GM23248 (cell line): Measurements from ENCODE around the gene SF3A1.

Experiments
- EZH2 ChIP-seq: fragments of 200-600 bp; sonication (generic); IDR thresholded peaks from 2 replicates; pipeline ENCODE4 v1.6.1; 2018; ENCODE audit warnings: antibody characterized with exemption, mild to moderate bottlenecking; ENCODE audit not compliant: insufficient read depth, poor library complexity, severe bottlenecking
- EZH2phosphoT487 ChIP-seq: fragments of 200-600 bp; sonication (generic); IDR thresholded peaks from 2 replicates; pipeline ENCODE4 v1.6.1; 2018; ENCODE audit warnings: antibody characterized with exemption, moderate library complexity, mild to moderate bottlenecking, low read depth; ENCODE audit not compliant: insufficient read depth

DNA sequence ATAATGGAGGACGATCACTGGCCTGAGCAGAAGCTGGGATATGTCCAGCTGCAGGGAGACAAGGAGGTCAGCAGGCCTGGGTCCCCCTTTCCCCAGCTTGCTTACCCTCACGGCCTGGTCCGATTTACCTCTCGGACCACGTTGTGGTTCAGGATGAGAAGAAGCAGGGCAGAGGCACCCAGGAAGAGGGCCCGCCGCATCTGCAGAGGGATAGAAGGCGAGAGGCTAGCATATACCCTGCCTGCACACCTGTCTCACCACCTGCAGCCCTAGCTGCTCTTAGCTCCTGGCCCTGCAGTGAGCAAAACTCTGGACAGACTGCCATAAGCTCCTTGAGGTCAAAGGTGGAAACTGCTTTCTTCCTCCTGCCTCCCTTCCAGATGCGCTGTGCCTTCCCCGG is 29.2 kb upstream of the SF3A1 start:
- no peak for TF ChIP-seq EZH2
- no peak for TF ChIP-seq EZH2phosphoT487
